Sigmoid colon (tissue), 4 donors: ENCODE data around the gene SKAP1.

Experiments used
- CTCF ChIP-seq, 4 experiments: fragments of 450-650 bp in 3 of 4; fragments of 200-600 bp in 1 of 4; IDR thresholded peaks; one replicate each; pipeline ENCODE4 v1.5.1; 2016 to 2019; ENCODE audit warnings: antibody characterized with exemption in 4 of 4, mild to moderate bottlenecking in 3 of 4, moderate library complexity in 2 of 4
- EP300 ChIP-seq, 4 donors: sonication (generic); formaldehyde crosslinking; IDR thresholded peaks; one replicate each; pipeline ENCODE4 v1.6.1; 2017; ENCODE audit warnings: antibody characterized with exemption in 4 of 4
- POLR2A ChIP-seq, 2 donors: fragments of 450-650 bp; IDR thresholded peaks; one replicate each; pipeline ENCODE4 v1.6.1; 2016; ENCODE audit warnings: antibody characterized with exemption in 2 of 2, mild to moderate bottlenecking in 2 of 2, moderate library complexity in 2 of 2

GRCh38 chr17:48352630-48353029, 77.4 kb downstream of the SKAP1 start:
- TF ChIP-seq CTCF (IDR thresholded peaks at IDR 0.05) (no peak), EP300 (IDR thresholded peaks at IDR 0.05) (no peak), POLR2A (IDR thresholded peaks at IDR 0.05) (no peak)
